ENCODE data around the gene TGFBR3L. TPM values are rescaled to one million over a fixed set of nuclear protein-coding genes. Genes with fewer than 3 reads are reported as not detected.

Gene TGFBR3L
- total RNA-seq: 2.2 TPM

DNA sequence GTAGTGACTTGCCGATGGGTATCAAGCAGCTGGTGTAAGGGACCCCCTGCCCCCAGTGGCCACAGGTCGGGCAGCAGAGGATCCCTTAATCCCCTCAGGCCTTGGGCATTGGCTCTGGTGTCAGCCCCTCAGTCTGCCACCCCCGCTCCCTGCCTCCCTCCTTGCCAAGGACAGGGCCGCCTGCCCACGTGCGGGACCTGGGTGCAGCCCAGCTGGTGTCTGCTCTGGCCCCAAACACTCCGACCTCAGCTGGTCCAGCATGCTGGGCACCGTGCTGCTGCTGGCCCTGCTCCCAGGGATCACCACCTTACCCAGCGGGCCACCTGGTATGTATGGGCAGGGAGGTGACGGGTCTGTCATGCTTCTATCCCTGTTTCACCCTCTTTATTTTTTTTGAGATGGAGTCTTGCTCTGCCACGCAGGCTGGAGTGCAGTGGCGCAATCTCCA, at the start of gene TGFBR3L:
TGFBR3L (plus strand) TSS at position 233 of the 448 bp plus-strand sequence.
- no peak for DNase-seq (ENCODE audit: low spot score)

DNA sequence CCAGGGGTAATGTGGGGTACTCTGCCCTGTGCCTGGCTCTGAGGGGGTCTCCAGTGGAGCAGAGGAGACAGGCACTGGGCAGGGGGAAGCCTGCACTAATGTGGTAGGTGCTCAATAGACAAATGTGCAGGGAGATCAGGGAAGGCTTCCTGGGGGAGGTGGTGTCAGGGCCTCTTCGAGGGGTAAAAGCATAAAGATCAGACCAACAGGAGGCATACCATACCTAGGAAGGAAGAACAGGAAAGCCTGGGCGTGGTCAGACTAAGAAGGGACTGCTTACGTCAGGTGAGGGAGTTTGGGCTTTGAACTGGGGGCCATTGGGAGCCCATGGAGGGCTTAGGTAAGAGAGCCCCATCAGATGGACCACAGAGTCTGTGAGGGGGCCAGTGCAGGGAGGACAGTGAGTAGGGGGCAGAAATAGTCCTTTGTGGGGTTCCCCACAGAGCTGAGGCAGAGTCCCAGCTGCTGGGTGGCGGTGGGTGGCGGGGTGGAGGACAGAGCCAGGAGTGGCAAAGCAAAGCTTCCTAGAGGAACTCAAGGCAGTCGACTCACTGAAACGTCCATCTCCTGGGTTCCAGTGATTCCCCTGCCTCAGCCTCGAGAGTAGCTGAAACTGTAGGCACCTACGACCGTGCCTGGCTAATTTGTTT, 49.2 kb upstream of the TGFBR3L start:
- no peak for DNase-seq (ENCODE audit: low spot score)

DNA sequence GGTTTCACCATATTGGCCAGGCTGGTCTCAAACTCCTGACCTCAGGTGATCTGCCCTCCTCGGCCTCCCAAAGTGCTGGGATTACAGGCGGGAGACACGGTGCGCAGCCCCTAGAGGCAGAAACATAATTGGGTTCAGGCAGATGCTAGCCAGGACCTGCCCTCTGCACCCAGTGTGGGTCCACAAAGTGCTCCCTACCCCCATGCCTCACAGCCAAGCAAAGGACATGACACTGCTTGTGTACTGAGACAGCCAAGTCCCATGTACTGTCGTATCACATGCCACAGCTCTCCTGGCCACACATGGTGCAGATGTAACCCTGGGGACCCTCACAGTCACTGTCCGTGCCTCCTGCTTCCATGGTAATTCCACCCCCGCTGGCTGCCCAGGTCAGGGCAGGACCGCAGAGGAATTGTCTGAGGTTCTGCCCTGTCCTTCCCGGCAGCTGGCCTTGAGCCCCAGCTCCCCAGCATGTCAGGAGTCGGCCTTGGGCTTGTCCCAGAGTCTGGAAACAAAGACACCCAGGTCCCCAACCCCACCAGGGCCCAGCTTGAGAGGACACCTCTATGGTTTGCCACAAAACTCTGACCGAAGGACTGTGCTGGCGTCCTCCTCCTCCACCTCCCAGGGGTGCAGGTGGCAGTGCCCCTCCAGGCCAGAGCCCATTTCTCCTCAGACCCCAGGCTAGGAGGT, 48.1 kb upstream of the TGFBR3L start:
- DNase-seq (ENCODE audit: low spot score): peak; percentile 38

DNA sequence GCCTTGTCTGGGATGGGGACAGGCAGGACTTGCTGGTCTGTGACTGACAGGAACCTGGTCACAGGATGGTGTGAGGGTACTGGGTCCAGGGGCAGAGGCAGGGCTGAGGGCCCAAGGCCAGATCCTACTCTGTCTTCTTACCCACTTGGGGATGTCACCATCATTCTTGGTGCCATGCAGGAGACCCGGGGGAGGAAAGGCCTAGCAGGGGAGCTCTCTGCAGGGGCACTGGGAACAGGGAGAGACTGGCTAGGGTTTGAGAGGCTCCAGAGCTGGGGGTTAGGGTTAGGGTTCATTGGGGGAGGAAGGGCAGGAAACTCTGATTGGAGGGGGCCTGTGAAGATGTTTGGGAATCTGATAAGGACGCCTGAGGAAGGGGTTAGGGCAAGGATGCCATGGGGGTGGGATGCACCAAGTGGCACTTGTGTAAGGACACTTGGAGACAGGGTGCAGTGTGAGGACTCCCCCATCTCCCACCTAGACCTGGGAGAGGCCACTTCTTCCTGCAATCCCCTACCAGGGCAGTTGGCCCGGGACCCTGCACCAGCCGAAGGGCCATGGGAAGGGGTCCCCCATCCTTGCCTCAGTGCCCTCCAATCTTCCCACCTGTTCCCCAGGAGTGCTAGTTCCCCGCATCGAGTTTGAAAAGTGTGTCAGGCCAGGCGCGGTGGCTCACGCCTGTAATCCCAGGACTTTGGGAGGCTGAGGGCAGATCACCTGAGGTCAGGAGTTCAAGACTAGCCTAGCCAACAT, 47.4 kb upstream of the TGFBR3L start:
- DNase-seq (ENCODE audit: low spot score): no peak

DNA sequence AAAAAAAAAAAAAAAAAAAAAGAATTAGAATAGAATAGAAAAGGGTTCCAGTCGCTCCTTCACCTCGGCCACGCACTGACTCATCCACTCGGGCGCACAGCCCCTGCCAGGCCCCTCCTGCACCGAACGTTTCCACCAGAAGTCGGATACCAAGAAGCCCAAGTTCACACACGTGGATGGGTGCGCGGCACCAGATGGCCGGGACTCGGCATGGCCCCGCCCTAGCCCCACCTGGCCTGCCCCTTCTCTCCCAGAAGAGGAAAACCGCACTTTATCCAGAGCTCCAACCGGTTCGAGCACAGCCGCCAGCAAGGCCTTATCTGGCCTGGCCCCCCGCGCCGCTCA, 46.3 kb upstream of the TGFBR3L start:
- DNase-seq (ENCODE audit: low spot score): peak; percentile 42

DNA sequence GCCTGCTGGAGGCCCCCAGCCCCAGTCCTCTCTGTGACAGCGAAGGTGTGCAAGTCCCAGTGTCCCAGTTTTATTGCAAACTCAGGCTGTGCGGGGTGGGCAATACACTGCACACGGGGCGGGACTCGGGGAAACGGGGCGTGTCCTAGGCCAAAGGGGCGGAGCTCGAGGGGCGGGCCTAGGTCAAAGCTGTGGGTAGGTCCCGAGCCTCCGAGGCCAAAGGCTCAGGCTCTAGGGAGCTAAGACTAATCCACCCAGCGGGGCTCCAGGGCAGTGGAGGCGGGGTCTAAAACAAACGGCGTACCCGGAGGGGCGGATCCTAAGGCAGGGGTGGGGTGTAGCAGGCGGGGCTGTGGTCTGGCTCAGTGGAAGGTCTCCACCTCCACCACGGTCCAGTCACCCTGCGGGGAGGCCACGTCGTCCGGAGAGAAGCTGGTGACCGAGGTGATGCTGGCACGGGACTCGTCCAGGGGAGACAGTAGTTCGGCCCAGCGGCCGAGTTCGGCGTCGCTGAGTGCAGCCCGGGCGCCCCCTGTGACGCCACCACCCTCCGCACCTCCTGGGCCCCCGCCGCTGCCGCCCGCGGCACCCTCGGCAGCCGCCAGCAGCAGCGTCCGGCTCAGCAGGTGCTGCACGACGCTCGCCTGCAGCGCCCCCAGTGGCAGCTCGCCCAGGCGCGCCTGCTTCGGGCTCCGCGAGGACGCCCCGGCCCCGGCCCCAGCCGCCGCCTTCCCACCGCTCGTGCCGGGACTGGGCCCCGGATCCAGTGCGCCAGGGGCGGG, 45.8 kb upstream of the TGFBR3L start:
- DNase-seq (ENCODE audit: low spot score): peak; percentile 66

DNA sequence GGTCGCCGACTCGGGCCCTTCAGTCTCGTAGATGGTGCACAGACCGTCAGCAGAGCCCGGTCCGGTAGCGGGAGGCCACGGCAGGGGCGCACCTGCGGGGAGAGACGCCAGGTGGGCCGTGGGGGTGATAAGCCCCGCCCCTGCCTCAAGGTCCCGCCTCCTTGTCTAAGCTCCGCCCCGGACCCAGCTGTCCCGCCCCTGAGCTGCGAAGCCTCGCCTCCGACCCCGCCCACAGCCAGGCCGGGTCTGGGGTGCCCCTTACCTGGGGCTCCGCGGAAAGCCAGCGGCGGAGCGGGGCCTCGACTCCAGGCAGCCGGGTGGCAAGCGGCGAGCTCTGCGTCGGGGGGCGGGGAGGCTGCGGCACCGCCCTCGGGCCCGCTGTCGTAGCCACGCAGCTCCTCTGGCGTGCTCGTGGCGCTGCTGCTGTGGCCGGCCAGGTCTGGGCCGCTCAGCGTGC, 45.1 kb upstream of the TGFBR3L start:
- peak; percentile 76 for DNase-seq (ENCODE audit: low spot score)

DNA sequence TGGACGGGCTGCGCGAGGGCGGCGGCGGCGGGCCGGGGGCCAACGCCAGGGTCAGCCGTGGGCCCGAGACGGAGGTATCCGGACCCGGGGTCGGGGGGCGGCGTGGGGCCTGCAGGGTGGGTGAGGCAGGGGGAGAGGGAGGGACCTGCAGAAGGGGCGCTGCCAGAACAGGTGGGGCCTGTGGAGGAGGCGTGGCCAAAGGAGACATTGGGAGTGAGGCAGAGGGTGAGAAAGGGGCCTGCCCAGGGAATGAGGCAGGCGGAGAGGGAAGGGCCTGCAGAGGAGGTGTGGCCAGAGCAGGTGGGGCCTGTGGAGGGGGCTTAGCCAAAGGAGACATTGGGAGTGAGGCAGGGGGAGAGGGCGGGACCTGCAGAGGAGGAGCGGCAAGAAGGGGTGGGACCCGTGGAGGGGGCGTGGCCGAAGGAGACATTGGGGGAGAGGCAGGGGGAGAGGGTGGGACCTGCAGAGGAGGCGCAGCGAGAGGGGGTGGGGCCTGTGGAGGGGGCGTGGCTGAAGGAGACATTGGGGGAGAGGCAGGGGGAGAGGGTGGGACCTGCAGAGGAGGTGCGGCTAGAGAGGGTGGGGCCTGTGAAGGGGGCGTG, 44.6 kb upstream of the TGFBR3L start:
- peak; percentile 73 for DNase-seq (ENCODE audit: low spot score)

DNA sequence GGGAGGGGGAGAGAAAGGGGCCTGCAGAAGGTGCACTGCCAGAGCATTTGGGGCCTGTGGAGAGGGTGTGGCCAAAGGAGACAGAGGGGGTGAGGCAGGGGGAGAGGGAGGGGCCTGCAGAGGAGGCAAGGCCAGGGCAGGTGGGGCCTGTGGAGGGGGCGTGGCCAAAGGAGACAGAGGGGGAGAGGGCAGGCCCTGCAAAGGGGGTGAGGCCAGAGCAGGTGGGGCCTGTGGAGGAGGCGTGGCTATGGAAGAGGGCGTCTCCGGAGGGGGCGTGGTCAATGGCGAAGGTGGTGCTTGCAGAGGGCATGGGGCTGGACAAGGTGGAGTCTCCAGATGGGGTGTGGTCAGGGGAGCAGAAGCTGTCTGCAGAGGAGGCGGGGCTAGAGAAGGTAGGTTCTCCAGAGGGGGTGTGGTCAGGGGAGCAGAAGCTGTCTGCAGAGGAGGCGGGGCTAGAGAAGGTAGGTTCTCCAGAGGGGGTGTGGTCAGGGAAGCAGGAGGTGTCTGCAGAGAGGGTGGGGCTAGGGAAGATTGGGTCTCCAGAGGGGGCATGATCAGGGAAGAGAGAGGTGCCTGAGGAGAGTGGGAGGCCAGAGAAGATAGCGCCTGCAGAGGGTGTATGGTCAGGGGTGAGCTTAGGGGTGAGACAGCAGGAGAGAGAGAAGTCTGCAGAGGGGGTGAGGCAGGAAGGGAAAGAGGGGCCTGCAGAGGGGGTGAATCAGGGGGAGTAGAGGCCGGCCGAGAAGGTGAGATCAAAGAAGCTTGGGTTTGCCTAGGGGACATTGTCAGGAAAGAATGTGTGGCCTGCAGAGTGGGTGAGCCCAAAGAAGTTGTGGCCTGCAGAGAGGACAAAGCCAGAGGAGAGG, 43.8 kb upstream of the TGFBR3L start:
- peak; percentile 81 for DNase-seq (ENCODE audit: low spot score)

DNA sequence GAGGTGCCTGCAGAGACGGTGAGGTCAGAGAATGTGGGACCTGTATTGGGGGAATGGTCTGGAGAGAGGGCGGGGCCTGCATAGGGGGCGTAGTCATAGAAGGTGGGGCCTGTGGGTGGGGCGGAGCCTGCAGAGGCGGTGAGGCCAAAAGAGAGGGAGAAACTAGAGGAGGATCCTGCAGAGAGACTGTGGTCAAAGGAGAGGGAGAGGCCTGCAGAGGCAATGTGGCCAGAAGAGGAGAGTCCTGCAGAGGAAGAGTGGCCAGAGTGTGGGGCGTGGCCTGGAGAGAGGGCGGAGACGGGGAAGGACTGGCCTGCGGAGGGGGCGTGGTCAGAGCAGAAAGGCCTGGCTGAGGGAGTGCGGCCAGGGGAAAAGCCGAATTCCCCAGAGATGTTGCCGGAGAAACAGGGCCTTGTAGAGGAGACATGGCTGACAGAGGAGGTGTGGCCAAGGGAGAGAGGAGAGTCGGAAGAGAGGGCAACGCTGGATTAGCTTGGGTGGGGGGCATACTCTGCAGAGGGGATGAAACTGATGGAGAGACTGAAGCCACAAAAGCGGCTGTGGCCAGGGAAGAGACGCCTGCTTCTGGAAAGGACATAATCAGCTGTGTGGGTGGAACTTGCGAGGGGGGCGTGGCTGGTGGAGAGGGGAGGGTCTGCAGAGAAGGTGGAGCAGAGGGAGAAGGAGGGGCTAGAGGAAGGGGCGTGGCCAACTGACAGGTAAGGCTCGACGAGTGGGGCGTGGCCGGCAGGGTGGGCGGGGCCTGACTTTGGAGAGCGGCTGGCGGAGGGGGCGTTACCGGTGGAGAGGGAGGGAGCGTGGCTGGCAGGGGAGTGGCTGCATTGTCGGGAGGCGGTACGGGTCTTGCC, 43.0 kb upstream of the TGFBR3L start:
- DNase-seq (ENCODE audit: low spot score): peak; percentile 95

DNA sequence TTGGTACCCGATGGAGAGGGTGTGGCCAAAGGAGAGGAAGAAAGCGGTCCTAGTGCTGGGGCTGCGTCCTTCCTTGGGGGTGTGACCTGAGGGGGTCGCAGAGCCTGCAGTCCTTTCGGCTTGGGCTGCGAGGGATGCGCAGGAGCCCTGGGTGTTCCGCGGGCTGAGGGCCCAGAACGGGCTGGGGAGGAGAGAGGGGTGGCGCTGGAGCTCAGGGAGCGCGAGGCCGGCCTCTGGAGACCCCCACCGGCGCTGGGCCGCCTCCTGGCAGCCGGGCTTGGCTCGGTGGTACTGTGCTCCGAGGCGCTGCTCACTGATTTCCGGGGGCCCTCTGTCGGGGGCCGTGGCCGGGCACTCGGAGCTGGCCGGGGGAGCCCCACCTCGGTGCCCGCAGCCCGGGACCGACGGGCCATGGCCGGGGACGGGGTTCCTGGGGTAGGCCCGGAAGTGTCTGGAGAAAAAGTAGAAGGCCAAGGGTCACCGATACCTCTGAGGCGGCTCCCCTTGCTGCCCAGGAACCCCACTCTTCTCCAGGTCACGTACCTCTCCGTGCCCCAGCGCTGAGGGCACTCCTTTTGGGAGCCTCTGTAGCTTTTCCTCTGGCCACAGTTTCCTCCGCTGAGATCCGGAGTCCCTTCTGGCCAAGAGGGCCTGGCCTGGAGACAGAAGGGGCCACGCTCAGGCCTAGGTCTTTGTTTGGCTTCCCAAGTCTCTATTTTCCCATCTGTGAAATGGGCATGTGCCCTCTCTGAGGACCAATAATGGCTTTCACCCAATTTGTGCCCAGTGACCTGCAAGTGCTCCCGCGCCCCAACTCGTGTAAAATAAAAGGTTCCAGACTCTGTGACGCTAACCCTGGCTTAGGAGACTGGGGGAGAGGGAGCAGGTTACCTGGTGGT, 42.1 kb upstream of the TGFBR3L start:
- DNase-seq (ENCODE audit: low spot score): peak; percentile 42

DNA sequence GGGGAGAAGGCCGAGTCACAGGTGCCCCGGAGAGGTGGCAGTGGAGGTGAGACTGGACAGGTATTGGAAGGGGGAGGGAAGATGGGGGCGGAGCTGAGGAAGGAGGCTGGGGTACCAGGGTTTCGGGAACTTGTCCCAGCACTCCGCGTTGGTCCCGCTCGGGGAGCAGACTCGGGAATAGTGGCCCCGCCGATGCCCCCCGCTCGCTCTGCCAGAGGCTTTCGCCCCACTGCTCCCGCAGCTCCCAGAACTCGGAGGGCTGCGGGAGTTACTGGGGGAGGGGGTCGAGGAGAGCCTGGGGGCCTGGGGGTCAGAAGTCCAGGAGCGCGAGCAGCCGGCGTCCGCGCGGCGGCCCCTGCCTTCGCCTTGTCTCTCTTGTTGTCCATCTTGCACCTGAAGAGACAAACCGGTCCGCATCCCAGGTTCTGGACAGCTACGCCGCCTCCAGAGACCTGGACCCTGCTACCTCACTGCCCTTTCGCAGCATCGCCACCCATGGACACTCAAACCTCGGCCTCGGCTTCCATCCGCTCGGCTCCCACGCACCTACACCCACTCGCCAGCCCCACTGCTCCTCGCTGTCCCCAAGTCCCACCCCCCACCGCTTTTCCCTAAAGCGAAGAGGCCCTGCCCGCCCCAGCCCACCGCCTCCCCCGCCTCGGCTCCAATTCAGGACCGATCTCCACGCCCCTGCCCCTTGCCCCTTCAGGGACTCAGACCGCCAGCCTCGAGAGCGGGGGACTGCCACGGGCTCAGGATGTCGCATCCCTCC, 41.1 kb upstream of the TGFBR3L start:
- no peak for DNase-seq (ENCODE audit: low spot score)

DNA sequence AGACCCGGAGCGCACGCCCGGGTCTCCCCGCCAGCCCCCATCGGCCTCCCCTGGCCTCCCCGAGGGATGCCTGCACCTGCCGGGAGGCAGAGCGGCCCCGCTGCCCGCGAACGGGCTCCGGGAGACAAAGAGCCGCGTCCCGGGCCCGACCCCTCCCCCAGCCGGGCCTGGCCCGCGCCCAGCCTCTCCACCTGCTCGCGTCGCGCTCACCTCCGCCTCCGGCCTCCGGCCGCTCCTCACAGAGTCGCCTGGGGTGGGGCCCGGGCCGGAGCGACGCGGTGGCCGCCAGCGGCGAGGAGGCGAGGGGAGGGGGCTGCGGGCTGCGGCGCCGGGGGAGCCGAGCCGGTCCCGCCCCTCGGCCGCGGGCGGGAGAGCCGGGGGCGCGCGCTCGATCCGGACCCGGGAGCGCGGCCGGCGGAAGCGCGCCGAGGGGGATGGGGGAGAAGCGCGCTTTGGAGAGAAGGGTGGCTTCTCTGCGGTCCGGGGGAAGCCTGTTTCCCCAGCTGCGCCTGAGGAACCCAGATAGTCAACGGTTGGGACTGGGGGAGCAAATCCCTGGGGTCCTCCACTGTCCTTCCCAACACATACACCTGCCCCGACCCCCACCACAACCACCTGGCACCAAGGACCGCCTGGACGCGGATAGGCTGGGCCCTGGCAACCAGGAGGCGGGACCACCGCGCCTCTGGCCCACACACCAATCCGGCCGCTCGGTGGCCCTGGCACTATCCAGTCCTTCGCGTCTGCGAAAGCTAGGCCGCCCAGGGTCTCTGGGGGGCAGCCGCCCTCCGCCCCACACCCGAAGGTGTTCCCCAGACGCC, 40.3 kb upstream of the TGFBR3L start, which contains the start of gene PRR36:
PRR36 (minus strand) TSS at position 315 of the 821 bp plus-strand sequence. CDS start 701 bp downstream, outside the sequence.
- no peak for DNase-seq (ENCODE audit: low spot score)

DNA sequence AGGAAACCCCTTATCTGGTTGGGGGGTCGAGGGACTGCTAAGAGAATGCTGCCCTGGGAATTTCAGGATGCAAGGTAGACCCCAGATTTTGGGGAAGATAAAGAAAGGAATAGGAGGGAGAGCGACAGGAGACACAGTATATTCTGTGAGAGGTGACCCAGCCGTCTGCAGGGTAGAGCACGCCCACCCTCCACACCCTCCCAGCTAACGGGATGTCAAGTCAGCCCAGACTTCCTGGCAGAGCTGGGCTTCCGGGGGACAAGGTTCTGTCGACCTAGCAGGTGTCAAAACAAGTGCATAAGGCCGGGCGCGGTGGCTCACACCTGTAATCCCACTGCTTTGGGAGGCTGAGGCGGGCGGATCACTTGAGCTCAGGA, 39.7 kb upstream of the TGFBR3L start:
- no peak for DNase-seq (ENCODE audit: low spot score)

DNA sequence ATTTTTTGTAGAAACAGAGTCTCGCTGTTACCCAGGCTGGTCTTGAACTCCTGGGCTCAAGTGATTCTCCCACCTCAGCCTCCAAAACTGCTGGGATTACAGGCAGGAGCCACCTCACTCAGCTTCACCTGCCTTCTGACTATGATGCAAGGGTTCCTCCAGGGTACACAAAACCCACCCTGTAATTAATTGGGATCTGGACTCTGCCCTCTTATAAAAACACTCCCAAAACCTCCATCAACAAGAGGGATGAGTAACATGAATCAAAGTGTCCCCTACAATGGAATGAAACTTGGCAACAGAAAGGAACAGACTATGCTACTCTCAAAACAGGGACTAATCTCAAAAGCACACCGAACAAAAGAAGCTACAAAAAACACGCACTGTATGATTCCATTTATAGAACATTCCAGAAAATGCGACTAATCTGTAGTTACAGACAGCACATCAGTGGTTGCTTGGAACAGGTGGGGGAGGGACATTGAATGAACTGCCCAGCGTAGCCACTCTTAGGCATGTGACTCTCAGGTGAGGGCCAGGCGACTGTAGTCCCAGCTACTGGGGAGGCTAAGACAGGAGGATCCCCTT, 37.3 kb upstream of the TGFBR3L start:
- no peak for DNase-seq (ENCODE audit: low spot score)

DNA sequence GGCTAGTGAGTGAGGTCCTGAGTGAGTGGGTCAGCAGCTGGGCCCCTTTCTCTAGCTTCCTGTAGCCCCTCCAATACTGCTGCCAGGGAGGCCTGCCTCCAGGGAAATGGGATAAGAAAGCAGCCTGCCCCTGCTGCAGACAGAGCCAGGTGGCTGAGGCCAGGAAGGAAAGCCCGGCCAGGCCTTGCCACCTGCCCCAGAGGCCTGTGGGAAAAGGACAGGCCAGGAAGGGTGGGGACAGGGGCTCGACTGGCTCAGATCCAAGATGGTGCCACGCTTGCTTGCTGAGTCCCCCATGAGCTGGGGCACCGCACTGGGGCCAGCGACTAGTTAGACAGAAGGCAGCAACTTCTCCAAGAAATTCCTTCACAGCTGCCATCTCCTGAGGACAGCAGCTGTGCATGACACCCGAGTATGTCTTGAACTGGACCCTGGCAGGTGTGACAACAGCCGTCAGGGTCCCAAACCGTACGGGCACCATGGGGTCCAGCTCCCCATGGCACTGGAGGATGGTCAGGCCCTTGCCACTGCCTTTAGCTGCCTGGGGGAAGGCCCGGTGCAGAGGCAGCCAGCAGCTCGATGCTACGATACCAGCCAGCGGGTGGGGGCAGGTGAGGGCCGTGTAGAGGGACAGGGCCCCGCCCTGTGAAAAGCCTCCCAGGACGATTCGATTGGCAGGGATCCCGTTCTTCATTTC, 35.4 kb upstream of the TGFBR3L start:
- no peak for DNase-seq (ENCODE audit: low spot score)

Measured in ureter (tissue), 1 donor.